Activated naive CD8-positive, alpha-beta T cell treated with anti-CD3 and anti-CD28 coated beads, Interleukin-2, amount 50 U/mL, for 24 hours (primary cell): Measurements from ENCODE around the gene AFAP1L2.
A peak's percentile ranks its signal among the peaks of the same experiment; 100 is the strongest.

Source experiments
- ATAC-seq: fragments of 150-1000 bp; cut with Tn5 transposase; one replicate; pipeline ENCODE4 v1.10.0; 2021
- DNase-seq: peaks from one replicate; pipeline ENCODE4 v3.0.0; 2021
- H3K27ac Mint-ChIP-seq: one replicate; pipeline ENCODE4 v1.8.0; 2021; ENCODE audit warnings: mild to moderate bottlenecking, mixed read lengths
- H3K27me3 Mint-ChIP-seq: one replicate; pipeline ENCODE4 v1.8.0; 2021; ENCODE audit warnings: mixed read lengths
- H3K36me3 Mint-ChIP-seq: one replicate; pipeline ENCODE4 v1.8.0; 2021; ENCODE audit warnings: low read depth, mixed read lengths
- H3K4me1 Mint-ChIP-seq: one replicate; pipeline ENCODE4 v1.8.0; 2021; ENCODE audit warnings: mixed read lengths
- H3K4me3 Mint-ChIP-seq: one replicate; pipeline ENCODE4 v1.8.0; 2021; ENCODE audit warnings: mild to moderate bottlenecking, moderate library complexity, mixed read lengths
- H3K9me3 Mint-ChIP-seq: one replicate; pipeline ENCODE4 v1.8.0; 2021; ENCODE audit warnings: mixed read lengths

Gene AFAP1L2

GRCh38 chr10:114284346-114285071 is 119.8 kb downstream of the AFAP1L2 start:
- Mint-ChIP-seq H3K27me3 (no peaks in the 10 kb centered on the region), H3K36me3 (no peaks in the 10 kb centered on the region), H3K9me3 (no peaks in the 10 kb centered on the region), H3K27ac (no peak overlapping the region), H3K4me3 (no peak overlapping the region), H3K4me1 (no peaks in the 10 kb centered on the region)
- ATAC-seq (no peak), DNase-seq (no peak)

GRCh38 chr10:114283535-114284234 is 120.6 kb downstream of the AFAP1L2 start:
- DNase-seq (no peak), ATAC-seq (no peak)
- Mint-ChIP-seq H3K4me1 (no peaks in the 10 kb centered on the region), H3K4me3 (no peak overlapping the region), H3K9me3 (no peaks in the 10 kb centered on the region), H3K27me3 (no peaks in the 10 kb centered on the region), H3K36me3 (no peaks in the 10 kb centered on the region), H3K27ac (no peak overlapping the region)

DNA sequence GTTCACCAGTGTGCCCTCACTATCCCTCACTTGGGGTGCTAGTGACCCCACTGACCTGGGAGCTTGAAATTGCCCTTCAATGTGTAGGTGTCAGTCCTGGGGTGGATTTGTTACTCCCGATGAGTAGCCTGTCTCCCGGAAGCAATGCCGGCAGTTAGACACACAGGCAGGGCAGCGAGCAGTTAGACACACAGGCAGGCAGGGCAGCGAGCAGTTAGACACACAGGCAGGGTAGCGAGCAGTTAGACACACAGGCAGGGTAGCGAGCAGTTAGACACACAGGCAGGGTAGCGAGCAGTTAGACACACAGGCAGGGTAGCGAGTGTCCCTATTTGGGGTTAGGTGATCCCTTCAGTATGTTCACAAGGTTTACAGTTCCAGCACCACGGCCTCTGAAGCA is 121.2 kb downstream of the AFAP1L2 start:
- no peak for DNase-seq
- Mint-ChIP-seq H3K36me3 (no peaks in the 10 kb centered on the region), H3K27ac (no peak overlapping the region), H3K4me1 (no peaks in the 10 kb centered on the region), H3K9me3 (no peaks in the 10 kb centered on the region), H3K4me3 (no peak overlapping the region), H3K27me3 (no peaks in the 10 kb centered on the region)
- ATAC-seq: no peak

DNA sequence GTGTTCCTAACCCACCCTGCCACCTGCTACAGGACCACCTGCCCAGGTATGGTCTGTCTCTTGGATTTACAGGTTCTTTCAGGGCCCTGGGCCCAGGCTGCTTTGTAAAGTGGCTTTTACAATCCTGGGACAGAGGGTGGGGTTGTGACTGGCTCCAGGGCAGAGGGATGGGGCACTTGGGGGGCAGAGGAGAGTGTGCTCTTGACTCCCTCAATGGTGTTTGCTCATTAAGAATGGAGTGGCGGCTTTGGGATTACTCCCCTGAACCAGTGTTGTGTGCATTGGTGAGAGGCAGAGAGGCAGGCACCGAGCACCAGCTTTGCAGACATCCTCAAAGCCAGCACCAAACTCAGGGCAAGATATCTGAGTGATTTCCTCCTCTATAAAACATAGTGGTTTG is 121.8 kb downstream of the AFAP1L2 start:
- H3K27ac Mint-ChIP-seq: no peak overlapping the region

GRCh38 chr10:114281461-114281860 is 122.8 kb downstream of the AFAP1L2 start:
- Mint-ChIP-seq H3K4me1 (no peaks in the 10 kb centered on the region), H3K36me3 (no peaks in the 10 kb centered on the region), H3K9me3 (no peaks in the 10 kb centered on the region), H3K27ac (no peak overlapping the region), H3K27me3 (no peaks in the 10 kb centered on the region), H3K4me3 (no peak overlapping the region)
- ATAC-seq: no peak
- no peak for DNase-seq

More for the DNA sequence above, 121.8 kb downstream of the AFAP1L2 start:
- Mint-ChIP-seq H3K9me3 (no peaks in the 10 kb centered on the region), H3K4me3 (no peak overlapping the region), H3K27me3 (no peaks in the 10 kb centered on the region), H3K4me1 (no peaks in the 10 kb centered on the region), H3K36me3 (no peaks in the 10 kb centered on the region)
- ATAC-seq (no peak), DNase-seq (no peak)

GRCh38 chr10:114281006-114281405 is 123.3 kb downstream of the AFAP1L2 start:
- no peak for ATAC-seq

DNA sequence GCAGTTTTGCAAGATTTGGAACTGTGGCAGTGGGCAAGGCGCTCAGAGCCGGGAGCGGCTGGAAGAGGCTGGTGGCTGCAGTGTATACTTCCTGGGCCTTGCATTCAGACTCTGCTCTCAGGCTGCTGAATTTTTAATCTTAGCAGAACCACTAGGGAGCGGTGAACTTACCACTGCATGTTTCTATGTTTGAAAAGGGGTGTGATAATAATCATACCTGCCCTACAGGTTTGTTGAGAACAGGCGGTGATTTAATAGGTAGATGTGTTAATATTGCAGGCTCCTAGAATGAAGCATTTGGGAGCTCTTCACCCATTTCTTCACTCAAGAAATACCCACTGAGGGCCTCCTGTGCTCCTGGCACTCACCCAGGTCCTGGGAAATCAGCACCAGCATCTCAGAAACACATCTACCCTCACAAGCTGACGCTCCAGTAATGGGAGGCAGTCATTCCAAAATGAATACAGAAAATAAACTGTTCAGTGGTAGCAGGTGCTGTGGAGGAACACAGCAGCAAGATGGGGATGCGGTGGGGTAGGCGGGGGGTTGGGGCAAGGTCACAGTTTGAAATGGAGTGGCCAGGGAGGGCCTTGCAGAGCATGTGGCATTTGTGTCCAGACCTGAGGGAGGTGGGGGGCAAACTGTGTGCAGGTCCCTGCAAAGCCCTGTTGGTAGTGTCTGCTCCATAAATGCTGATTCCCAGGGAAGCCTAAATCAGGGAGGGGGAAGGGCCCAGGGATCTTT is 124.2 kb downstream of the AFAP1L2 start:
- no peaks in the 10 kb centered on the region for H3K9me3 Mint-ChIP-seq
- ATAC-seq: no peak
- no peak overlapping the region for H3K27ac Mint-ChIP-seq
- H3K4me1 Mint-ChIP-seq: no peaks in the 10 kb centered on the region
- no peak for DNase-seq
- H3K27me3 Mint-ChIP-seq: no peaks in the 10 kb centered on the region
- no peaks in the 10 kb centered on the region for H3K36me3 Mint-ChIP-seq
- H3K4me3 Mint-ChIP-seq: no peak overlapping the region

More at GRCh38 chr10:114281006-114281405, 123.3 kb downstream of the AFAP1L2 start:
- H3K27ac Mint-ChIP-seq: no peak overlapping the region
- no peak for DNase-seq
- H3K9me3 Mint-ChIP-seq: no peaks in the 10 kb centered on the region
- no peaks in the 10 kb centered on the region for H3K36me3 Mint-ChIP-seq
- no peaks in the 10 kb centered on the region for H3K27me3 Mint-ChIP-seq
- no peak overlapping the region for H3K4me3 Mint-ChIP-seq
- H3K4me1 Mint-ChIP-seq: no peaks in the 10 kb centered on the region

DNA sequence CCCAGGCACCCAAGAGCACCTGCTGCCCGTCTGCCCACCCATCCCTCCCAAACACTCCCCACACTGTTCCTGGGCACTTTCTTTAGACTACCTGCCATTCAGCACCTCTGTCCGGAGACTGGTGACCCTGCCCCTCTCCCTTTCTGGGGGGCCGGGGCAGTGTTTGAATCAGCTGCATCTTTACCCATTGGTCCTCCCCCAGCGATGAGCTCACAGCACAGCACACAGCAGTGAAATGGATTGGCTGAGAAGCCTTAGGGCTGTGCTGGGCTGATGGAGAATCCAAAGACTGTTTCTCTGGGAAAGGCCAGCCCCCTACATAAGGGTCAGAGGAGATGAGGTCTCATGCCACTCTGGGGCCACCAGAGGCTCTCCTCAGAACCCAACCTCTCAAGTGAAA is 125.0 kb downstream of the AFAP1L2 start:
- Mint-ChIP-seq H3K4me1 (no peaks in the 10 kb centered on the region), H3K4me3 (no peak overlapping the region), H3K27ac (no peak overlapping the region), H3K27me3 (peaks cover 3% of the 10 kb centered on the region), H3K36me3 (no peaks in the 10 kb centered on the region), H3K9me3 (no peaks in the 10 kb centered on the region)
- DNase-seq (no peak), ATAC-seq (no peak)

- no peaks in the 10 kb centered on the region for H3K4me1 Mint-ChIP-seq
- H3K4me3 Mint-ChIP-seq: no peak overlapping the region
- H3K27ac Mint-ChIP-seq: no peak overlapping the region
- no peak for DNase-seq
- peaks cover 3% of the 10 kb centered on the region for H3K27me3 Mint-ChIP-seq
- no peaks in the 10 kb centered on the region for H3K36me3 Mint-ChIP-seq
- no peak for ATAC-seq
- no peaks in the 10 kb centered on the region for H3K9me3 Mint-ChIP-seq
Observed at GRCh38 chr10:114278884-114279191, 125.5 kb downstream of the AFAP1L2 start.

DNA sequence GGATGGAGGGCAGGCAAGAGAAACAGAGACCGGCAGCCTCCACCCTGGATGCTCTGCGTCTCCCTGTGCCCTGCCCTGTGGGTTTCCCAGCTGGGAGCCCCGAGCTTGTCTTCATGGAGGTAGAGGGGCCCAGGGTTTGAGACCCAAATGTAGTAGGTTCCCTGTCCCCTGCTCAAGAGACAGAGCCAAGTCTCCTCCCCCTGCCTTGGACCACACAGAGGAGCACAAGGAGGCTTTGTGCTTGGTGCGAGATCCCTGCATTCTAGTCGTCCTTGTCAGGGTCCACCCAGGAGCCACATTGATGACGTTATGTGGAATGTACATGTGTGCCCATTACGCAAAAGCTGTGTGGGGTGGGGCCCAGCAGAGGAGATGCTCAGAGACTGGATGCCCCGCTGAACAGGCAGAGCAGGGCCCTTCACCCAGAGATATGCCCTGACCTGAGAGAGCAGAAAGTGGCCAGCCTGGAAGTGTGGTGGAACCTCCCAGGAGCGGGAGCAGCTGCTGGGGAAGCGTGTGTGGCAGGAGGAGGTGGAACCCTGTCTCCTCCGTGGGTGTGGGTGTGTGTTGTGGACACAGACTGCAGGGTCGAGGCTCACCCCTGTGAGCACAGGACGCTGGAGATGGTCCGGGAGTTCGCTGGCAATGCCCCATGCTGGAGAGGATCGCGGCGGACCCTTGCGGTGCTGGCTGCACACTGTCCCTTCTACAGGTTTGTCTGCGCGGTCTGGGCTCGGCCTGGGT is 126.0 kb downstream of the AFAP1L2 start:
- Mint-ChIP-seq H3K27me3 (peaks cover 3% of the 10 kb centered on the region), H3K4me3 (no peak overlapping the region), H3K27ac (no peak overlapping the region), H3K9me3 (no peaks in the 10 kb centered on the region), H3K4me1 (no peaks in the 10 kb centered on the region), H3K36me3 (no peaks in the 10 kb centered on the region)
- ATAC-seq (peak; percentile 35), DNase-seq (no peak)

DNA sequence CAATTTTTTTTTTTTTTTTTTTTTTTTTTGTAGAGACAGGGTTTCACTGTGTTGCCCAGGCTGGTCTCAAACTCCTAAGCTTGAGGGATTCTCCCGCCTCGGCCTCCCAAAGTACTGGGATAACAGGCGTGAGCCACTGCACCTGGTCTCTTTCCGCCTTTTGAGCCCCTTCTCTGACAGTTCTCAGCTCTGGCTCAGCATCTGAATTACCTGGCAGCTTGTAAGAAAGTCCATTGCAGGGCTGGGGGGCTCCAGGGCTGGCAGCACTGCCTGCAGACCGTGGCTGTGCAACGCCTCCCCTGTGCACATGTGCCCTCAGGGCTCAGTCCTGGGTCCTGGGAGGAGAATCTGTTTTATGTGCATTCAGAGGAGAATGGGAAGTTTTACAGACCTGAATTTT is 127.6 kb downstream of the AFAP1L2 start:
- Mint-ChIP-seq H3K36me3 (no peaks in the 10 kb centered on the region), H3K4me1 (no peaks in the 10 kb centered on the region), H3K9me3 (no peaks in the 10 kb centered on the region), H3K4me3 (no peak overlapping the region), H3K27me3 (peaks cover 6% of the 10 kb centered on the region), H3K27ac (no peak overlapping the region)
- ATAC-seq: no peak
- no peak for DNase-seq

DNA sequence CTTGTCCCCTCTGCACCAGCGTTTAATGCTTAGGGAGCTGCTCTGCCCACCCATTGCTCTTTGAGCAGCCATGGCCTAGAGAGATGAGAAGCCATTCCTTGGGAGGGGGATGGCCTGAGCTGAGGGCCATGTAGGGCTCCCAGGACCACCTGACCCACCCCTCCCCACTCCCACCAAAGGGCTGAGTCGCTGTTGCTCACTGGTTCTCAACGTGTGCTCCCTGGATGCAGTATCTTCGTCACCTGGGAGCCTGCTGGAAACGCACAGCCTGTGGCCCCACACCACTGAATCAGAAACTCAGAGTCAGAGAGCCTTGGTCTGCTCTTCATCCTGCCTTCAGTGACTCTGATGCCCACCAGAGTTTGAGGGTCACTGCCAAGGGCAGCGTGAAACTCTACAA is 128.2 kb downstream of the AFAP1L2 start:
- DNase-seq (no peak), ATAC-seq (no peak)
- Mint-ChIP-seq H3K27ac (no peak overlapping the region), H3K9me3 (no peaks in the 10 kb centered on the region), H3K36me3 (no peaks in the 10 kb centered on the region), H3K27me3 (peaks cover 6% of the 10 kb centered on the region), H3K4me1 (no peaks in the 10 kb centered on the region), H3K4me3 (no peak overlapping the region)

DNA sequence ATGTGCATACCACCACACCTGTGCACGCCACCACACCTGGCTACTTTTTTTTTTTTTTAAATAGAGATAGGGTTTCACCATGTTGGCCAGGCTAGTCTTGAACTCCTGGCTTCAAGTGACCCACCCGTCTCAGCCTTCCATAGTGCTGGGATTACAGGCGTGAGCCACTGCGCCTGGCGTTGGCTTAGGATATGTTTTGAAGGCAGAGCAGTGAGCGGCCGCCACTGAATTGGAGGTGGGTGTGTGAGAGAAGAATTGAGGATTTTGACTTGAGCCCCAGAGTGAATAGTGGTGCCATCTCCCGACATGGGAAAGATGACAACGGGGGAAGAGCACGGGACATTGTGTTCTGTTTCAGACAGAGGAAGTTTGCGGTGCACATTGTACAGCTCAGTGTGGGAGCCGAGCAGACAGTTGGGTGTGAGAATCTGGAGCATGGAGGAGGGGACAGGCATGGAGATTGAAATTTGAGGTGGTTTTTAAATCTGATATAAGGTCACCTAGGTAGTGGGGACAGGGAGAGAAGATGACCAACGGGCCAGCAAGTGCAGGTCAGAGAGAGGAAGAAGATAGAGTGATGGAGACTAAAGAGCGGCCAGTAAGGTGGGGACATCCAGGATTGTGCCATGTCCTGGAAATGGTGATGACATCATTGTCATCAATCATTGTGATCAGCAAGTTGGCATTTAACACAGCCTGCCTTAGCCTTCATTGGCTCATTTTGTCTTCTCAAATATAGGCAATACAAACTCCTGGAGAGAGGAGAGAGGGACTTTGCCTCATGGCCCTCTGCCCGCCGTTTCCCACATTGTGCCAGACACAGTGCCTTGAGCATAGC is 129.5 kb downstream of the AFAP1L2 start:
- peaks cover 6% of the 10 kb centered on the region for H3K27me3 Mint-ChIP-seq
- H3K4me1 Mint-ChIP-seq: no peaks in the 10 kb centered on the region
- no peaks in the 10 kb centered on the region for H3K36me3 Mint-ChIP-seq
- ATAC-seq: no peak
- H3K4me3 Mint-ChIP-seq: no peak overlapping the region
- H3K9me3 Mint-ChIP-seq: no peaks in the 10 kb centered on the region
- no peak for DNase-seq
- H3K27ac Mint-ChIP-seq: no peak overlapping the region

- H3K4me3 Mint-ChIP-seq: no peak overlapping the region
- no peak overlapping the region for H3K27ac Mint-ChIP-seq
- no peaks in the 10 kb centered on the region for H3K36me3 Mint-ChIP-seq
- DNase-seq (no peak), ATAC-seq (no peak)
- H3K27me3 Mint-ChIP-seq: peaks cover 6% of the 10 kb centered on the region
- H3K4me1 Mint-ChIP-seq: no peaks in the 10 kb centered on the region
- H3K9me3 Mint-ChIP-seq: no peaks in the 10 kb centered on the region
Observed at GRCh38 chr10:114273910-114274309, 130.4 kb downstream of the AFAP1L2 start.
